HG02943 (cell line): ENCODE measurements around the gene CX3CR1.
"Not testable (repeated sequence)": the region's sequence is repeated elsewhere in the genome, so short reads cannot be mapped to it uniquely, and the experiment has no call there.

Experiments used
- ATAC-seq: cut with Tn5 transposase; IDR thresholded peaks from one replicate; pipeline ENCODE4 v1.9.1; 2021; ENCODE audit warnings: mild to moderate bottlenecking, low read depth, moderate library complexity; ENCODE audit not compliant: unreplicated experiment

CX3CR1 gene, protein sequence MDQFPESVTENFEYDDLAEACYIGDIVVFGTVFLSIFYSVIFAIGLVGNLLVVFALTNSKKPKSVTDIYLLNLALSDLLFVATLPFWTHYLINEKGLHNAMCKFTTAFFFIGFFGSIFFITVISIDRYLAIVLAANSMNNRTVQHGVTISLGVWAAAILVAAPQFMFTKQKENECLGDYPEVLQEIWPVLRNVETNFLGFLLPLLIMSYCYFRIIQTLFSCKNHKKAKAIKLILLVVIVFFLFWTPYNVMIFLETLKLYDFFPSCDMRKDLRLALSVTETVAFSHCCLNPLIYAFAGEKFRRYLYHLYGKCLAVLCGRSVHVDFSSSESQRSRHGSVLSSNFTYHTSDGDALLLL

DNA sequence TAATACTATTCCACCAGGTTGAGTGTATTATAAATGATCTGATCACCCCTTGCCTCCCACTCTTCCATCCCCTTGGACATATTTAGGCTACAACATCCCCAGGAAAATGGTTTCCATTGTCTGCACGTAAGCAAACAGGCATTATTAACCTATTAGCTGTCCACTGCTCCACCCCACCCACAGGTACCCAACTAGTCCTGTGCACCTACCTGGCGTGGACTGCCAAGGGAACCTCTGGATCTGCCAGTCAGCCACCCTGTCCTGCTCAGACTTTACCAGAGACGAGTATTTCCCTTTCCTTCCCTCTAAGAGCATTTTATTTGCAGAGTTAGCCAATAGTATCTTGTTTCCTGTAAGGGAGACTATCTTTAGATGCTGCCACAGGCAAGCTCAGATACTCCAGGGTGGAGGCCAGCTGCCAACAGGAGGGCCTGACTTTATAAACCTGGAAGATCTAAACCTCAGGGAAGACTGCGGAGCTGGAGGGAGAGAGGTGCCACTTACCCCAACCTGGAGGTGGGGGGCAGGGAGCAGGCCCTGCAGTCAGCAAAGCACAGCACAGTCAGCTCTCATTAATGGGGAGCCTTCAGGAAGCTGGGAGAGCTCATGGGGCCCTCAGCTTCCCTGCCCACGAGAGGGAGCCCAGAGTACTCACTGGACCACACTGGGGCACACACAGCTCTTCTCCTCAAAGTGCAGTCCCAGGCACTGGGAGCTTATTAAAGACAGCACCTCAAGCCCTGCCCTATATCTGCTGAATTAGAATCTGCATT is at the start of gene CX3CR1:
TSS of gene CX3CR1 (minus strand) at position 292 of the 773 bp plus-strand sequence. CDS start 13,527 bp downstream, outside the sequence.
- ATAC-seq, result no peak

DNA sequence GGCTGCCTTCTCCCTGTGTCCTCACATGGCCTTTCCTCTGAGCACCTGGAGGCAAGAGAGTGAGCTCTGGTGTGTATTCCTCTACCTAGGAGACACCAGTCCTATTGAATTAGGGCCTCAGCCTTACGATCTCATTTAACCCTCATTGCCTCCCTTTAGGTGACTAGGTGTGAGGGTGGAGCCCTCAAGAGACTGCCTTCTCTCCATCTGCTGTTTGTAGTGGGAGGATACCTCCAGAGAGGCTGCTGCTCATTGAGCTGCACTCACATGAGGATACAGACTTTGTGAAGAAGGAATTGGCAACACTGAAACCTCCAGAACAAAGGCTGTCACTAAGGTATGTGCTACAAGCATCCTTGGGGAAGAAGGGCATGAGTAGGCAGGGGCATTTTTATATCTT is 49.7 kb upstream of the CX3CR1 start, which contains the start of gene CCR8:
TSS of gene CCR8 (plus strand) at position 217 of the 400 bp plus-strand sequence. CDS start 2,623 bp downstream, outside the sequence.
- ATAC-seq, result no peak

DNA sequence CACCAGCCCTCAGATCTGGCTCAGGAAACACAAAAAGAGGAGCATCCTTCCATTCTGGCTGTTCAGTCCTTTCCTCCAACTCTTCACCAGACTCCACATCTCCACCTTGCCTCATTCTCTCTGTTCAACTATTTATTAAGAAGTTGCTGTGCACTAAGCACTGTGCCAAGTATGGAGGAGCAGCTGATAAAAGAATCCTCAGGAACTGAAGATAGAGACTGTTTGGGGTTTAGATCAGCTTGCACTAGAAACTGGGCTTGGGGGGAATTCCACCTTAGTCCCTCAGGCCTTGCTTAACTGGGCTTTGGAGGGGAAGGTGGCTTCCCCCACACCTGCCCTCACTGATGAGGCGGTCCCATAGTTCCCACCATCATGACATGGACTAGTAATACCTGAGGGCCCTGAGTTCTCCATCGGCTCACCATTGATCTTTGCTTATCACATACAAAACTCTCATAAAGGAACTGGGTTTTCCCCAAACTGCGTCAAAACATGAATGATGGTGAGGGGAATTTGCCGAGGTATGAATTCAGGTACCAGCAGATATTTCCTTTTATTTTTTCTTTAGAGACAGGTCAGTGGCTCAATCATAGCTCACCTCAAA is 48.0 kb upstream of the CX3CR1 start:
- ATAC-seq, result no peak

DNA sequence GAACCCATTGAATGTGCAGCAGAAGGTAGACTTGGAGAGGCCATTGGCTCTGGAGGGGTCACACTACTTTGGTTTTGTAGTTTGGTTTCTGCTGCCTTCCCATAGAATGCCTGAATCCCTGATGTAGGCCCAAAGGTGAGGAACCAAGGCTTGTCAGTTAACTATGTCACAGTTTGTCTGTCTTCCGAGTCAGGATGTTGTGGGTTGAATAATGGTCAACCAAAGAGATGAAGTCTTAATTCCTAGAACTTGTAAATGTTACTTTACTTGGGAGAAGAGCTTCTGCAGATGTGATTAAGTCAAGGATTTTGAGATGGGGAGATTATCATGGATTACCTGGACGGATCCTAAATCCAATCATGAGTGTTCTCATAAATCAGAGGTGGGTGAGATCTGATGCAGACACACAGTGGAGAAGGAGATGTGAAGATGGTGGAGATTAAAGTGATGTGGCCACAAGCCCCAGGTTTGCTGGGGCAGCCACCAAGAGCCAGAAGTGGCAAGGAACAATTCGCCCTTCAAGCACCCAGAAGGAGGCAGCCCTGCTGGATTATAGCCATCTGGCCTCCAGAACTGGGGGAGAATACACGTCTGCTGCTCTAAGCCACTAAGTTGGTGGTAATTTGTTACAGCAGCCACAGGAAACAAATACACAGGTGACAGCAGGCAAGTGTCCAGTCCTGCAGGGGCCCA is 47.4 kb upstream of the CX3CR1 start:
- no peak for ATAC-seq

DNA sequence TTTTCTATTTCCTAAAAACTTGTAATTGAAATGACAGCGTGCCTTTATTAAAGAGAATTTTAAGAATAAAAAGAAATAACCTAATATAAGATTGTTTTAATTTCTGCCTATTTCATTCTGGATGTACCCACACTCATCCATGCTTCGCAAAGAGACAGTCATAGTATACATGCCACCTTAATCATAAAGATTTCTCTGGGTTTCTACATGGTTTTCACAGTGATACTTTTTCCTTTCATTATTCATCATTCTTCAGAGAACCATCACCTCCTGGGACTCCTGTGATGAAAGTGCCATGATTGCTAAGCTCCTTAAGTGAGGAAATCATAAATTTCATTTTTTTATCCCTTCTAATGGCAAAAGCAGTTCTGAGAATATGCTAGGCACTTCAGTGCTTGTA is 45.4 kb upstream of the CX3CR1 start:
- no peak for ATAC-seq

DNA sequence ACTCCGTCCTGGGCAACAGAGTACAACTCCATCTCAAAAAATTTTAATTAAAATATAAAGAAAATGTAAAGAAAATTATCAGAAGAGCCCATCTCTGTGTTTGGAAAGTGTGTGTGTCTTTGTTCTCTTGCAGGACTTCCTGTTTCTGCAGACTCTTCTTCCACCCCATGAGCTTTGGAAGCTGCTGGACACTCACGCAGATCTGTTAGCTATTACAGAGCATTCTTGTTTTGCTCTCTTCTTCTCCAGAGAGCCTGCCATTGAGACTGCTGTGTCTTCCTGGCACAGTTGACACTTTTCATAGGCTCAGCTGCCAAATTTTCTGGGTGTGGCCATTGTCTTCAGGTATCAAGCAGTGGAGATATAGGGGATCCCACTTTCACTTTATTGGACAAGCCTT is 43.7 kb upstream of the CX3CR1 start:
- ATAC-seq, result no peak

DNA sequence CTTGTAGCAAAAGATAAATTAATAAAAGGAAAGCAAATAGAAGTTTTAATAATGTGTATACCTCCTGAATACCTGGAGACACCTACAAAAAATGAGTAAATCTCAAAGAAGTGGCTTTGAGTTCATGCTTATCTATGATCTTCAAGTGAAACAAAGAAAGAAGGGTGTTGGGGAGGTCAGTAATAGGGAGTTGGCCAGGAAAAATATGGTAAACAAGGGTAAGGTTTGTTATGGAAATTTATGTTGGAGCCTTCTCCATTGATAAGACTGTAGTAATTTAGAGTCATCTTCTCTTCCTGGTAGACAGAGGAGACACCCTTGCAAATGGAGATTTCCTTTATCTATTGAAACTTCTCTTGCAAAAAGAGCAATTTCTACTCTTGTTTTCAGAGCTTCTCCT is 43.1 kb upstream of the CX3CR1 start:
- ATAC-seq, result no peak

DNA sequence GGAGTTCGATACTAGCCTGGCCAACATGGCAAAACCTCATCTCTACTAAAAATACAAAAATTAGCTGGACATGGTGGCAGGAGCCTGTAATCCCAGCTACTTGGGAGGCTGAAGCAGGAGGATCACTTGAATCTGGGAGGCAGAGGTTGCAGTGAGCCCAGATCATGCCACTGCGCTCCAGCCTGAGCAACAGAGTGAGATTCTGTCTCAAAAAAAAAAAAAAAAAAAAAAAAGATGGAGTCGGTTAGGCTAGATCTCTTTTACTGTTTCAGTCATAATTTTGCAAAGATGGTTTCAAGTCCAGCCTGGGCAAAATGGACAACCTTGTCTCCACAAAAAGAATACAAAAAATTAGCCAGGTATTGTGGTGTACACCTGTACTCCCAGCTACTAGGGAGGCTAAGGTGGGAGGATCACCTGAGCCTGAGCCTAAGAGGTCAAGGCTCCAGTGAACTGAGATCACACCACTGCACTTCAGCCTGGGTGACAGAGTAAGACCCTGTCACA is 42.4 kb upstream of the CX3CR1 start:
- not testable (repeated sequence) for ATAC-seq

DNA sequence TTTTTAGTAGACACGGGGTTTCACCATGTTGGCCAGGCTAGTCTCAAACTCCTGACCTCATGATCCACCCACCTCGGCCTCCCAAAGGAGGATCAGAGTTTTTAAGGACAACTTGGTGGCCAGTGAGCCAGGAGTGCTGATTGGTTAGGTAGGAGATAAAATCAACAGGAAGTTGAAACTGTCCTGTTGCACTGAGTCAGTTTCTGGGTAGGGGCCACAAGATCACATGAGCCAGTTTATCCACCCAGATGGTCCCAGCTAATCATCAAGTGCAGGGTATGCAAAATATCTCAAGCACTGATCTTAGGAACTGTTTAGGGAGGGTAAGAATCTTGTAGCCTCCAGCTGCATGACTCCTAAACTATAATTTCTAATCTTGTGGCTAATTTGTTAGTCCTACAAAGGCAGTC is 41.7 kb upstream of the CX3CR1 start:
- ATAC-seq, result not testable (repeated sequence)

DNA sequence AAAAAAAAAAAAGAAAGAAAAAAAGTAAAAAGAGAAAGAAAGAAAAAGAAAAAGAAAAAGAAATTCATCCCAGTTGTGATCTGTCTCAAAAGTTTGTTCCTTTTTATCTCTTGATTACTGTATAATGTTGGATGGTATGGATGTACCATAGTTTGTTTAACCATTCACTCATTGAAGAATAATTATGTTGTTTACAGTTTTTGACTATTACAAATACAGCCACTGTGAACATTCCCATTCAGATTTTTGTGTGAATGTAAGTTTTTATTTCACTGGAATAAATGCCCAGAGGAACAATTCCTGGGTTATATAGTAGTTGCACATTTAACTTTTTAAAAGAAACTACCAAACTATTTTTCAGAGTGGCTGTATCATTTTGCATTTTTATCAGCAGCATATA is 39.4 kb upstream of the CX3CR1 start:
- ATAC-seq, result no peak

DNA sequence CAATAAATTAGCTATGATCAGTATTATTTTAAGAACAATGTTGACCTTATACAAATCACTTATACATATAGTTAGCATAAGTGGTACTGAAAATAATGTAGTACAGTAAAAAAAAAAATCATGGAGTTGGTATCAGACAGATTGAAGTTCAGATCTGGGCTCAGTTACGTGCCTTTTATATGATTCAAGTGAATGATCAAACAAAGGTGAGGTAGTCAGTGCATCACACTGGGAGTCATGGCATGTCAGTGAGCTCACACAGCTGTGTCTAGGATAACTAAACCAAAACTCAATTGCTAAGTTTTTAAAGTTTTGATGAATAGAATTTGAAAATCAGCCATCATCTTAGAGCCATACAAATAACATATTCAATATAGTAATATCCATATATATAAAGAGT is 38.5 kb upstream of the CX3CR1 start:
- no peak for ATAC-seq

DNA sequence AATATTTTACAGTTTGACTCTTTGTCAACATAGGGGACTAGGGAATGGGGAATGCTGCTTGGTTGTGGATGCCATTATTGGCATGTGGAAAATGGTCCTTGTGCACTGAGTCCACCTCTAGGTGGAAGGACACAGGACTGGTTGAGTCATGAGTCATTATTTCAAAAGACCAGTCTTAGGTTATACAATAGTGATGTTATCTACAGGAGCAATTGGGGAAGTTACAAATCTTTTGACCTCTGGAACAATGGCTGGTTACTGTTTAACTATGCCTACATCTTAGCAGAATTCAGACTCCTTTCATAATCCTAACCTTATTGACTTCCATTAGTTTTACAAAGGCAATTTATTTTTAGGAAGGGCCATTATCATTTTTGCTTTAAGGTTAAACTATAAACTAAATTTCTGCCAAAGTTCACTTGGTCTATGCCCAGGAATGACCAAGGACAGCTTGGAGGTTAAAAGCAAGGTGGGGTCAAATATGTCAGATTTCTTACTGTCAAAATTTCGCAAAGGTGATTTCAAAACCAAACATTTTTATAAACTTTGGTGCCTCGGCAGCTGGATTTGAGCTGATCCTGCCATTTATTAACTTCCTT is 37.8 kb upstream of the CX3CR1 start:
- ATAC-seq, result no peak

DNA sequence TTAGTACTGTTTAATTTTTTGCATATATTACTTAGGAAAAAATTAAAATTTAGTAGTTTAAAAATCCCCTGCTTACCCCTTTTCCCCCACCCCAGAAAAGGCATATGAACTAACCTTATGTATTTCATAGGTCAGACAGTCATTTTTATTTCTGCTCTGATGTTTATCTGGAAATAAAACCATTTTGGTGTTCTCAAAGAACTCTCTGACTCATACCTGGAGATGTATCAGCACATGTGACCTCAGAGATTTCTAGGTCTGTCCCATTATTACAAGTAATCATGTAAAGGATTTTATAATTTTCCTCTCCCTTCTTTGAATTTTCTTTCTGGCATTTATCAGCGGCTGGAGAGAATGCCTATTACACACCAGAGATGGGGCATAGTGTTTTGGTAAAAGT is 35.6 kb upstream of the CX3CR1 start:
- no peak for ATAC-seq

DNA sequence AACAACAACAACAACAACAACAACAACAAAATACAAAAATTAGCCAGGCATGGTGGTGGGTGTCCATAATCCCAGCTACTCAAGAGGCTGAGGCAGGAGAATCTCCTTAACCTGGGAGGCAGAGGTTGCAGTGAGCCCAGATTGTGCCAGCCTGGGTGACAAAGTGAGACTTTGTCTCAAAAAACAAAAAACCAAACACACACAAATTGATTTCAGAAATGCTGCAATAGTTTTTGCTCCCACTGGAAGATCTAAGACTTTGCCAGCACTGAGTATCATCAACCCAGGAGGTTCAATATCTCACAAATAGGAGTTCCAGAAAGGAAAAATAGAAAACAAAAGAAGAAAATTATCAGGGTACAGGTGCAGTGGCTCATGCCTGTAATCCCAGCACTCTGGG is 33.5 kb upstream of the CX3CR1 start:
- no peak for ATAC-seq

DNA sequence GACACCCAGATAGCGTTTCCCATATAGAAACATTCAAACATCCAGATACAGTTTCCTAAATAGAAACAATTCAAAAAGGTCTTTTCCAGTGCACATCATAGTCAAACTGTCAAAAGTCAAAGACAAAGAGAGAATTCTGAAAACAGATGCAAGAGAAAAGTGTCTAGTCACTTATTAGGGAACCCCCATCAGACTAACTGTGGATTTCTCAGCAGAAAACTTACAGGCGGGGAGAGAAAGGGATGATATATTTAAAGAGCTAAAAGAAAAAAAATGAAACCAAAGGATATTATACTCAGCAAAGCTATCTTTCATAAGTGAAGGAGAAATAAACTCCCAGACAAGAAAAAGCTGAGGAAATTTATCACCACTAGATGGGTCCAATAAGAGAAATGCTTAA is 22.3 kb upstream of the CX3CR1 start:
- no peak for ATAC-seq

DNA sequence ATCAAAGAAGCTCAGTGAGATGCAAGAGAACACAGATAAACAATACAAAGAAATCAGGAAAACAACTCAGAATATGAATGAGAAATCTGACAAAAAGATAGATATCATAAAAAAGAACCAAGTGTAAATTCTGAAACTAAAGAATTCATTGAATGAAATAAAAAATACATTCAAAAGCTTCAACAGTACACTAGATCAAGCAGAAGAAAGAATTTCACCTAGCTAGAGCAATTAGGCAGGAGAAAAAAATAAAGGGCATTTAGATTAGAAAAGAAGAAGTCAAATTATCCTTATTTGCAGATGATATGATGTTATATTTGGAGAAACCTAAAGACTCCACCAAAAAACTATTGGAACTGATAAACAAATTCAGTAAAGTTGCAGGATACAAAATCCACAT is 19.4 kb upstream of the CX3CR1 start:
- no peak for ATAC-seq

DNA sequence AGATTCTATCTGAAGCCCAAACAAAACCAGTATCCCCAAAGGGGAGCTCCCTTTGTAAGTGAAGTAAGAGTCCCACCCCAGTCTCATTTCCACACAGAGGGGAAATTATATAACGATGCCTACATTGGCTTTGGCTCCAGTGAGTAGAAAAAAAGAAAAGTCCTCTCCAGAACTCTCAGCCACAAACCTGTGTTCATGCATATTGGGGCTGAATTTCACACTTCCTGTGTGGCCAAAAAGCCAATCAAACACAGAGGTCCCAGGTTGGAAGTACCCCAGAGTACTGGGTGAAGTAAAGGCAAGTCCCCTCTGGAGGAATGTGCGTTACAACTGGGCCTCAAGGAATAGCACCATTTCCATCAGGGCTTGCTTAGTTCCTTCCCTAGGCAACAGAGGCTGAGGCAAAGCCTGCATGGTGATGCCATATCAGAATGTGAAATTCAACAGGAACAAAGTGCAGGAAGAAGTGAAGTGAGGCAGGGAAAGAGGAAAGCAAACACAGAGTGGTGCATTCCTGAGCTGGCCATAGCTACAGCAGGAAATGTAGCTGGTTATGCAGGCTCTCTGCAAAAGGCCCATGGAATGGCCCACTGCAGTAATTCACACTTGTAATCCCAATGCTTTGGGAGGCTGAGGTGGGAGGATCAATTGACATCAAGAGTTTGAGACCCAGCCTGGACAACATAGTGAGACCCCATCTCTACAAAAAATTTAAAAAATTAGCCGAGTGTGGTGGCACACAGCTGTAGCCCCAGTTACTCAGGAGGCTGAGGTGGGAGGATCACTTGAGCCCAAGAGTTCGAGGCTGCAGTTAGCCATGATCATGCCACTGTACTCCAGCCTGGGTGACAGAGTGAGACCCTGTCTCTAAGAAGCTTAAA is 16.6 kb upstream of the CX3CR1 start:
- no peak for ATAC-seq

DNA sequence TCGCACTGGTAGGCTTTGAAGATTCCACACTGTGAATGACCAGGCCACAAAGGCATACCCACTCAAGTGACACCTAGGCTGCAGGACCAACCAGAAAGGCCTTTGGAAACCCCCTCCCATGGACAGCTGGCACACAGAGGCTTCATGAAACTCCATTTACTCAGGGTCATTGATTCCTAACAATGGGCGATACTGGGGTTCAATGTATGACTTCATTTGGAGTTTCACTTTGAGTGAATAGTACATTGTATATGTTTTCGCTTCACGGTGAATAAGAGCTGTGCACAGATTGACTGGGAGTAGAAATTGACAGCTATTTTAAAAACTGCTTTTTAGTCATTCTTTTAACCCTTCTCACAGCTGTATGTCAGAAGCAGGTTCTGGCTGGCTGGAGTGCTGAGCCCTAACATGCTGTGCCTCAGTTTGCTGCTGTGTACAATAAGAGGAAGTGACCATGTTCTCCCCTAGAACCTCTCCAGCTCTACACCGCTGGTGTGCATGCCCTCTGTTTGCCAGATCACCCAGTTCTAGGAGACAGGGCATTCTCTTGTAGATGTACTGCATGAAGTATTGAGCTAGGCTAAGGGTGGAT is 15.4 kb upstream of the CX3CR1 start:
- peak; percentile 73 for ATAC-seq
